ENCODE results near the gene GSN. TPM values are rescaled to one million over a fixed set of nuclear protein-coding genes. Genes with fewer than 3 reads are reported as not detected.

GSN gene
- total RNA-seq, 2 donors from 2014 or later: 3.6 to 4.0 TPM

DNA sequence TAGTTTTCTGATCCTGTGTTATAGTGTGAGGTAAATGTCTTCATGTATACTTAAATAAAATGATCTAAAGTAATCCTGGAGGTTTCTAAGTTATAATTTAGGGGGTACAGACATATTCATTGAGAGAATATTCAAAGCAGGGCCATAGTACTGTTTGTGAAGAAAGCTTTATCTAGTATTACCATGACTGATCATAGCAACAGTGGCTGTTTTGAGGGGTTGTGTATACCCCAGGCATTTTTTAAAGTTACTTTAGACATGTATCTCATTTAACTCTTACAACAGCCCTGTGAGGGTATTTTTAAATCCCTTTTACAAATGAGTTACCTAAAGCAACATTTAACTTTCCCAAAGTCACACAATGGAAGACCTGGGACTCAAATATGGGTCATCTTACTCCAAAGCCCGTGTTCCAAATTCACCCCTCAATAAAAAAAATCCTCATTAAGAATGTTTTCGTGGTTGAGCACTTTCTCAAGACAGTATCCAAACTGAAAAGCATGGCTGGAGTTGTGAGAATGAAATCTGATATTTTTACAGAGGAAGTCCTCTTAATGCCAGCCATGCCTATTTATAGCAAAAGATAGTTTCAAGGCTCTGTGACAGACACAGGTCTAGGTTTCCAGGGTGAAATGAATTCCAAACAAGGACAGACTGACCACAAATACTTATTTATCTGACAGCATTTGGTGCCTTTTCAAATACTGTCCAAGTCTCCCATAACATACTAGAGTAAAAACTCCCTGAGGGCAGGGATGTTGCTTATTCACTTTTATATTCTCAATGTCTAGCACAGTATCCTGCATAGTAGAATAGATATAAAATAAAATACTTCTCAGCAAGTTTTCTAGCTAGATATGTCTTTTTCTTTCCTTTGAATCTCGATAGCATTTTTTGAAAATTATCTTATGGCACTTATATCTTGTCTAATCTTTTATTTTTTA, 91.7 kb downstream of the GSN start:
- peak overlapping the region; percentile 92 for H3K27ac Mint-ChIP-seq
- ATAC-seq (replicated peaks in 1 of 2): peak; percentile 40 to 47
- H3K4me3 Mint-ChIP-seq: peak overlapping the region in 1 of 2 donors; percentile 93

DNA sequence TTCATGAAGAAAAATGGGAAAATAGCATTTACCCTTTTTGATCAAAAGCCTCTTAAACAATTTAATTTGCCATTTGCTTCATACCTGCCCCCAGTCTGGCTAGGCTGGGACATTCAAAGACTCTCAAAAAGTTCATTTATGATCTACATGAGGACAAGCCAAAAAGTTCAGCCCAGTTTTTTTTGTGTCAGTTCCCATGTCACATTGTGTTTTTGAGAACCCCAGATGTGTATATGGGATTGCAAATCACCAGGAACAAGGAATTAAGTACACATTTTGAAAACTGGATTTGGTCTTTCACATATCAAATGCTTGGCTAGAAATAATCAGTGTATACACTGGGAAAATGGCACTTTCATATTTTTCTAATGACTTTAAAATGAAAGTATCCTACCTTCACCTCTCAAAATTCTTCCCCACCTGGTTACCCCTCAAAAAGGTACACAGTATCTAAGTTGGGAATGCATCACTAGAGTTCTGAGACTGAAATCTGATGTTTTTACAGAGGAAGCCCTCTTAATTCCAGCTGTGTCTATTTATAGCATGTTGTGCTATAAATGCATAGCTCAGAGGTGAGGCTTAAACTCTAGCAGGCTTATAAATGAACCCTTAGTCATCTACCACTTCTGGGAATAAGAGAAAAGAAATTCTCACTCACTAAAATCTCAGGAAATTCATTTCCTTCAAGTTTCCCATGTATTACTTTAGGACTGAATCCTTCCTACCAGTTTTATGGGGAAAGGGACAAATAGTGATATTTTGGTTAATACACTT, 92.8 kb downstream of the GSN start:
- DNase-seq: no peak
- Mint-ChIP-seq H3K27me3 (ENCODE audit: low read depth) (no peaks in the 10 kb centered on the region), H3K36me3 (ENCODE audit: insufficient read depth in 2 of 2) (peaks cover 0 to 4% of the 10 kb centered on the region in 2 donors), H3K4me1 (ENCODE audit: low read depth) (peaks cover 56% of the 10 kb centered on the region), H3K27ac (peak overlapping the region; percentile 54), H3K4me3 (peak overlapping the region in 1 of 2 donors; percentile 63), H3K9me3 (no peaks in the 10 kb centered on the region)
- no peak for ATAC-seq (replicated peaks in 1 of 2)

More for the DNA sequence above, 91.7 kb downstream of the GSN start:
- Mint-ChIP-seq H3K4me1 (ENCODE audit: low read depth) (peaks cover 53% of the 10 kb centered on the region), H3K9me3 (no peaks in the 10 kb centered on the region), H3K36me3 (ENCODE audit: insufficient read depth in 2 of 2) (peaks cover 4% of the 10 kb centered on the region in 2 donors), H3K27me3 (ENCODE audit: low read depth) (no peaks in the 10 kb centered on the region)
- DNase-seq: no peak

DNA sequence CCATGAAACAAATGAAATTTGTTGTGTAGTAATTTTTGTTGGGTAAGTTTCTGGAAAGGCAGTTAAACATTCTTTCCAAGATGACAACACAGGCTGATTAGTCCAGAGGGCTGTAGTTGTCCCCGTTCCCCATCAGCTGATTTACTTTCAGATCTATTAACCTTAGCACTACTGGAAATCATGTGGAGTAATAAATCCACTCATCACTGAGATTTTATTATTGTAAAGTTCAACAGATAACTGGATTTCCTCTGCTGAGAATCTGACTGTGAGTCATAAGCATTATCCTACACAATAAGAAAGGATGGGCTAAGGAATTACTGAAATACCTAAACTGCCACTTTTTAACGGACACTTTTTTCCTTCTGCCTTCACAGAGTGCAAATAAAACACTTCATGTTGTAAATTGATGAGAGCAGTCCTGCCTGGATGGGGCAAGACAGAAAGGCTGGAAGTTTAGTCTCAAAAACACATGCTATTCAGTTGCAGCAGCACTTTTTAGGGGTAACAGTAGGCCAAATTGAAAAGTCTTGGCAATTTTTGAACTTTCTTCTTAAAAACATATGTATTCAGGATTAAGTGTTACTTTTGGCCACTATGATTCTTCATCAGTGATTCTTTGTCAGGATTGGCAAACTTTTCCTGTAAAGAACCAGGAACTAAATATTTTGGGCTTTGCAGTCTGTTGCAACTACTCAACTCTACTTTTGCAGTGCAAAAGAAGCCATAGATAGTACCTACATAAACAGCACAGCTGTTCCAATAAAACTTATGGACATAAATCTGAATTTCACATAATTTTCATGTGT, 95.1 kb downstream of the GSN start:
- Mint-ChIP-seq H3K27ac (peak overlapping the region; percentile 46), H3K4me3 (peak overlapping the region in 1 of 2 donors; percentile 15), H3K36me3 (ENCODE audit: insufficient read depth in 2 of 2) (no peaks in the 10 kb centered on the region), H3K4me1 (ENCODE audit: low read depth) (peaks cover 52% of the 10 kb centered on the region), H3K27me3 (ENCODE audit: low read depth) (no peaks in the 10 kb centered on the region), H3K9me3 (no peaks in the 10 kb centered on the region)
- DNase-seq (no peak), ATAC-seq (replicated peaks in 1 of 2) (no peak)

DNA sequence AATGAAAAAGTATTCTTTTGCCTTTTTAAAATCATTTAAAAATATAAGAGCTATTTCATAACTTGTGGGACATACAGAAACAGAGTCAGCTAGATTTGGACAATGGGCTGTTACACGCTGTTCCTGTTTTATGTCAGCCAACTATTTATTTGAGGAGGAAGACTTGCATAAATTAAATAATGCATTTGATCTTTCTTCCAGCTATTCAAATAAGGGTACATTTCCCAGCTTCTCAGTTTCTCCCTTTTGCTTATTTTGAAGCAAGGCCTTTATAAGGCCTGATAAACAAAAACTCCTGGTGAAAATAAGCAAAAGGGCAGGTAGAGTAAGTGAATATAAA, 95.6 kb downstream of the GSN start:
- Mint-ChIP-seq H3K9me3 (no peaks in the 10 kb centered on the region), H3K27ac (peak overlapping the region; percentile 78), H3K36me3 (ENCODE audit: insufficient read depth in 2 of 2) (no peaks in the 10 kb centered on the region), H3K4me3 (peak overlapping the region in 1 of 2 donors; percentile 28), H3K27me3 (ENCODE audit: low read depth) (no peaks in the 10 kb centered on the region), H3K4me1 (ENCODE audit: low read depth) (peaks cover 52% of the 10 kb centered on the region)
- ATAC-seq (replicated peaks in 1 of 2) (no peak), DNase-seq (no peak)

DNA sequence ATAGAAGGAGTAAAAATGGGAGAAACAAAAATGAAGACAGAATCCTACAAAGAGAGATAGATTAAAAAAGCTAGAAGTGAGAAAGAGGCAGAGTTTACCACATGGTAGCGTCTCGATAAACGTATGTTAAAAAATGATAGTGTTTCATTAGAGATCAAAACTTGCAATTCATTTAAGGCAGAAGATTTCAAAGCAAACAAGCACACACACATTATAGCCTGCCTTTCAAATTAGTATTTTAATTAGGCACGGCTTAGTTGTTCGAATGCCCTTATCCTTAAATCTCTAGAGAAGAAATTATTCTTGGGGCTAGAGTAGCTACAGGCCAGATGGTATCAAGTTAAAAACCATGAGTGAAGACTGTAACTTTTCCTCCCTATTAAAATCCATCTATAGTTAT, 96.1 kb downstream of the GSN start:
- peaks cover 52% of the 10 kb centered on the region for H3K4me1 Mint-ChIP-seq (ENCODE audit: low read depth)
- peak overlapping the region in 1 of 2 donors; percentile 28 for H3K4me3 Mint-ChIP-seq
- no peaks in the 10 kb centered on the region for H3K27me3 Mint-ChIP-seq (ENCODE audit: low read depth)
- H3K27ac Mint-ChIP-seq: peak overlapping the region; percentile 78
- no peaks in the 10 kb centered on the region for H3K9me3 Mint-ChIP-seq
- DNase-seq (no peak), ATAC-seq (replicated peaks in 1 of 2) (no peak)
- H3K36me3 Mint-ChIP-seq (ENCODE audit: insufficient read depth in 2 of 2): peaks cover 0 to 1% of the 10 kb centered on the region in 2 donors

DNA sequence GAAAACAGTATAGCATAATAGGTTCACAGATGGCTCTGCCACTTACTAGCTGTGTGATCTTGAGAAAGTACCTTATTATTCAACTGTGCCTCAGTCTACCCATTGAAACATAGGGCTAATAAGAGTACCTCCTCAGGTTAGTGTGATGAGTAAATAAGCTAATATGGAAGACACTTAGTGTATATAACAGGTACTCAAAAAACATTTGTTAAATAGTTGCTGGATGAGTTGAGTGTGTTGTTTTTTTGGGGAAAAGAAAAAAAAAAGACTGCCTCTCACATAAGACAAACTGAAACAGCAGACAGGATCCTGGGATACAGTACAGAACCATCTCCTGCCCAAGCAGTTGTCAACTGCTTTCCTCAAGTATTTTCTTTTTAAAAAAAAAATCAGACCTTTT, 96.9 kb downstream of the GSN start:
- H3K9me3 Mint-ChIP-seq: no peaks in the 10 kb centered on the region
- H3K36me3 Mint-ChIP-seq (ENCODE audit: insufficient read depth in 2 of 2): peaks cover 0 to 1% of the 10 kb centered on the region in 2 donors
- peak overlapping the region; percentile 54 for H3K27ac Mint-ChIP-seq
- DNase-seq (no peak), ATAC-seq (replicated peaks in 1 of 2) (no peak)
- peaks cover 49% of the 10 kb centered on the region for H3K4me1 Mint-ChIP-seq (ENCODE audit: low read depth)
- H3K4me3 Mint-ChIP-seq: peak overlapping the region in 1 of 2 donors; percentile 11
- H3K27me3 Mint-ChIP-seq (ENCODE audit: low read depth): no peaks in the 10 kb centered on the region

DNA sequence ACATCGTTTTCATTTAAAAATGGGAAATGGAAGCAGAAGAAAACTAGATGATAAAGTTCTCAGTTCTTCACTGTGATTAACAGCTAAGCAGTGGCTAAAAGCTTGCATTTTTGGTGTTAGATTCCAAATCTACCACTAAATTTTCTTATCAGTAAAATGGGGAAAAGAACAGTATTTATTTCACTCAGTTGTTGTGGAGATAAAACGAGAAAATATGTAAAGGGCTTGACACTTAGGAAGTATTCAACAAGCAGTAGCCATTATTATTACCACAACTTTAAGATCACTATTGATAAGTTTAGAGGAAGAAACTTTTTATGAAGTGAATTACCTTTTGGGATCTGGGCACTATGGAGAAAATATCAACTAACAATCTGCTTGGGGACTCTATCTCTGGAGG, 97.6 kb downstream of the GSN start:
- Mint-ChIP-seq H3K27ac (peak overlapping the region; percentile 87), H3K9me3 (peaks cover 0 to 3% of the 10 kb centered on the region in 2 donors), H3K4me3 (peak overlapping the region in 1 of 2 donors; percentile 11), H3K27me3 (ENCODE audit: low read depth) (no peaks in the 10 kb centered on the region), H3K36me3 (ENCODE audit: insufficient read depth in 2 of 2) (peaks cover 3 to 4% of the 10 kb centered on the region in 2 donors), H3K4me1 (ENCODE audit: low read depth) (peaks cover 51% of the 10 kb centered on the region)
- DNase-seq: no peak
- ATAC-seq (replicated peaks in 1 of 2): no peak

DNA sequence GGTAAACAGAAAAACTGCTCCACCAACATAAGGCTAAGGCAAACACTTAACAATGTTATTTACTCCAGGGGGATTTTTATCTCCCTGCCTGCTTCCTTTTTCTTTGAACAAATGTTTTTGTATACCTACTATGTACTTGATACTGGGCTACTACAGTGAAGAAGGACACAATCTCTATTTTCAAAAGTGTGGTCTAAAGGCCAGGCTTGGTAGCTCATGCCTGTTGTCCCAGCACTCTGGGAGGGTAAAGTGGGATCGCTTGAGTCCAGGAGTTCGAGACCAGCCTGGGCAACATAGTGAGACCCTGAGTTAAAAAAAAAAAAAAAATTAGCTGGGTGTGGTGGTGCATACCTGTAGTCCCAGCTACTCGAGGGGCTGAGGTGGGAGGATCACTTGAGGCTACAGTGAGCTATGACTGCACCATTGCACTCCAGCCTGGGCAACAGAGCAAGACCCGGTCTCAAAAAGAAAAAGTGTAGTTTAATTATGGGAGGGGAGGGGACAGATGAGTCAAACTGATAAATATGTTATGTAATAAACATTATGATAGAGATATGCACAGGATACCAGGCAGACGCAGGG, 98.7 kb downstream of the GSN start:
- Mint-ChIP-seq H3K27me3 (ENCODE audit: low read depth) (no peaks in the 10 kb centered on the region), H3K4me1 (ENCODE audit: low read depth) (peaks cover 56% of the 10 kb centered on the region), H3K4me3 (peak overlapping the region; percentile 26 to 85), H3K27ac (peak overlapping the region; percentile 46), H3K9me3 (peaks cover 0 to 3% of the 10 kb centered on the region in 2 donors), H3K36me3 (ENCODE audit: insufficient read depth in 2 of 2) (peaks cover 4 to 5% of the 10 kb centered on the region in 2 donors)
- no peak for ATAC-seq (replicated peaks in 1 of 2)
- no peak for DNase-seq

DNA sequence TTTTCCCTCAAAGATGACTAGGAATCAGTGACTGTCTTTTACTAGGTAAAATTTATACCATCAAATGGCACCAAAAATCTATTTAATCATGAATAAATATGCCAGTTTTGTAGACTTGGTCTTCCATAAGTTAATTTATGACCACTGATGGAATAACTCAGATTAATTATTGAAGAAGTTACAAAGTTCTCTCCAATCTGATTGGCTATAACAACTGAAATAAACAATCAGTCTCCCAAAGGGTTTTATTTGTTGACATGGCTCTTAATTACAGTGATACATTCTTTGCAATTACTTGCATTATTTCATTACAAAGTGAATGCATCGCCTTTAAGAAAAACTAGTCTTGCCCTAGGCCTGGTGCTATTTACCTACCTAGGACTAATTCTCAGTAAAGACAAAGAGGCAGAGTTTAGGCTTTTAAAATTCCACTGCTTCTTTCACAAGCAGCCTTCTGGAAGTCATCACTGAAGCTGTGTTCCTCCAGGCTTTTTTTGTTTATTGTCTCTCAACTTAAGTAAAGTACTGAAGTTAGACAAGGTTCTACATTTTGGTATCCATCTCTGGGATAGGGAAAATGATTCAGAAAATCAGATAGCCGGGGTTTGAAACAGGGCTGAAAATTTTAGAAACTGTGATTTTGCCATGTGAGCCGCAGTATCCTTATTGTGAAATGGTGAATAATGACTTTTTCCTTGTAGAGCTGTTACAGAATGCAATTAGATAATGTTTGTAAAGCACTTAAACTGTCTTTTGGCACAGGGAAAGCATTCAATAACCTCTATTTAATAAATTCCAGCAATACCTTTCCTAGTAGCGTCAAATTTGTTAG, 99.6 kb downstream of the GSN start:
- no peak for DNase-seq
- Mint-ChIP-seq H3K4me1 (ENCODE audit: low read depth) (peaks cover 56% of the 10 kb centered on the region), H3K4me3 (peak overlapping the region; percentile 85), H3K36me3 (ENCODE audit: insufficient read depth in 2 of 2) (peaks cover 4 to 5% of the 10 kb centered on the region in 2 donors), H3K9me3 (peaks cover 0 to 3% of the 10 kb centered on the region in 2 donors), H3K27me3 (ENCODE audit: low read depth) (no peaks in the 10 kb centered on the region), H3K27ac (peak overlapping the region; percentile 54)
- ATAC-seq (replicated peaks in 1 of 2): no peak

DNA sequence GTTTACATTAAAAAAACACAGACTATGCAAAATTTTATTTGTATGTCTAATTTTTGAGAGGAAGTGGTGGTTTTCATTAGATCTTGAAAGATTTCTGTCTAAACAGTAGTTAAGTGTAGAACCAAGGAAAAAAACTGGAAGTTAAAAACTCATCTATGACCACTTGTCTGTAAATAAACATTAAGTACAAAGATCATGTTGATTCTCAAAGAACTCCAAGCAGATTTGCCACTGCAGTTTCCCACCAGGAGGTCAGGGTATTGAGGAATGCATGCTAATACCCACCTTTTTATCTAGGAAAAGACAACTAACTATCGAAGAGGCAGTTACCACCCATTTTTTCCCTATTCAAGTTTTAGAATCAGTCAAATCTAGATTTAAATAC, 100.2 kb downstream of the GSN start:
- ATAC-seq (replicated peaks in 1 of 2) (no peak), DNase-seq (no peak)
- Mint-ChIP-seq H3K36me3 (ENCODE audit: insufficient read depth in 2 of 2) (peaks cover 4 to 5% of the 10 kb centered on the region in 2 donors), H3K27ac (peak overlapping the region; percentile 54), H3K9me3 (peaks cover 0 to 3% of the 10 kb centered on the region in 2 donors), H3K4me1 (ENCODE audit: low read depth) (peaks cover 60% of the 10 kb centered on the region), H3K27me3 (ENCODE audit: low read depth) (no peaks in the 10 kb centered on the region), H3K4me3 (peak overlapping the region; percentile 85)

DNA sequence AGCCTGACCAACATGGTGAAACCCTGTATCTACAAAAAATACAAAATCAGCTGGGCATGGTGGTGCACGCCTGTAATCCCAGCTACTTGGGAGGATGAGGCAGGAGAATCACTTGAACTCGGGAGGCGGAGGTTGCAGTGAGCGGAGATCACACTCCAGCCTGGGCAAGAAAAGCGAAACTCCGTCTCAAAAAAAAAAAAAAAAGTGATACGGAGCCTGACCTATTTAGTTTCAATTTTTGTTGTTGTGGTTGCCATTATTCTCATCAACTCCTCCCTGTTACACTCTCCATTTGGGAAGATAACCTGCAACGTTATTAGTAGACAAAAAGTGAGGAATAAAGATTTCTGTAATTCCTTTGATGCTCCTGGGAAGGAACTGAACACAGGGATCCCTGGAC, 100.8 kb downstream of the GSN start:
- no peak for ATAC-seq (replicated peaks in 1 of 2)
- peak overlapping the region; percentile 29 for H3K27ac Mint-ChIP-seq

More for the DNA sequence above, 100.8 kb downstream of the GSN start:
- peaks cover 61% of the 10 kb centered on the region for H3K4me1 Mint-ChIP-seq (ENCODE audit: low read depth)
- peaks cover 0 to 3% of the 10 kb centered on the region in 2 donors for H3K9me3 Mint-ChIP-seq
- peak overlapping the region; percentile 85 for H3K4me3 Mint-ChIP-seq
- peaks cover 4 to 5% of the 10 kb centered on the region in 2 donors for H3K36me3 Mint-ChIP-seq (ENCODE audit: insufficient read depth in 2 of 2)
- DNase-seq: peak in 1 of 2 donors; percentile 17
- H3K27me3 Mint-ChIP-seq (ENCODE audit: low read depth): no peaks in the 10 kb centered on the region
